Lower leg skin (tissue), 3 donors: ENCODE results near the gene ZBTB17.

Experiments used
- POLR2A ChIP-seq, 2 donors: fragments of 450-650 bp; IDR thresholded peaks; one replicate each; pipeline ENCODE4 v1.6.1; 2016 to 2017; ENCODE audit warnings: antibody characterized with exemption in 2 of 2, mild to moderate bottlenecking in 1 of 2, moderate library complexity in 1 of 2
- TF ChIP-seq, protein P1 (sequence below), 3 donors: fragments of 450-650 bp; IDR thresholded peaks; one replicate each; pipeline ENCODE4 v1.5.1; 2016; ENCODE audit warnings: antibody characterized with exemption in 3 of 3, mild to moderate bottlenecking in 3 of 3, moderate library complexity in 2 of 3

DNA sequence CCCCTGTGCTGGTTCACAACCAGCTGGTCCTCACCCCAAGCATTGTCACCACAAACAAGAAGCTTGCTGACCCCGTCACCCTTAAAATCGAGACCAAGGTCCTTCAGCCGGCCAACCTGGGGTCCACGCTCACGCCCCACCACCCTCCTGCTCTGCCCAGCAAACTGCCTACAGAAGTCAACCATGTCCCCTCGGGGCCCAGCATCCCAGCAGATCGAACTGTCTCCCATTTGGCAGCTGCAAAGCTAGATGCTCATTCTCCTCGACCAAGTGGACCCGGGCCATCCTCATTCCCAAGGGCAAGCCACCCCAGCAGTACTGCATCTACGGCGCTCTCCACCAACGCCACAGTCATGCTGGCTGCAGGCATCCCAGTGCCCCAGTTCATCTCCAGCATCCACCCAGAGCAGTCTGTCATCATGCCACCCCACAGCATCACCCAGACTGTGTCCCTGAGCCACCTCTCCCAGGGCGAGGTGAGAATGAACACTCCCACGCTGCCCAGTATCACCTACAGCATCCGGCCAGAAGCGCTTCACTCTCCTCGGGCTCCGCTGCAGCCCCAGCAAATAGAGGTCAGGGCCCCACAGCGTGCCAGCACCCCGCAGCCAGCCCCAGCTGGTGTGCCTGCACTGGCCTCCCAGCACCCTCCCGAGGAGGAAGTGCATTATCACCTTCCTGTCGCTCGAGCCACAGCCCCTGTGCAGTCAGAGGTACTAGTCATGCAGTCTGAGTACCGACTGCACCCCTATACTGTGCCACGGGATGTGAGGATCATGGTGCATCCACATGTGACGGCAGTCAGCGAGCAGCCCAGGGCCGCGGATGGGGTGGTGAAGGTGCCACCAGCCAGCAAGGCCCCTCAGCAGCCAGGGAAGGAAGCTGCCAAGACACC is 40.6 kb downstream of the ZBTB17 start:
- TF ChIP-seq POLR2A (IDR thresholded peaks at IDR 0.05) = no peak
- TF ChIP-seq, protein P1, sequence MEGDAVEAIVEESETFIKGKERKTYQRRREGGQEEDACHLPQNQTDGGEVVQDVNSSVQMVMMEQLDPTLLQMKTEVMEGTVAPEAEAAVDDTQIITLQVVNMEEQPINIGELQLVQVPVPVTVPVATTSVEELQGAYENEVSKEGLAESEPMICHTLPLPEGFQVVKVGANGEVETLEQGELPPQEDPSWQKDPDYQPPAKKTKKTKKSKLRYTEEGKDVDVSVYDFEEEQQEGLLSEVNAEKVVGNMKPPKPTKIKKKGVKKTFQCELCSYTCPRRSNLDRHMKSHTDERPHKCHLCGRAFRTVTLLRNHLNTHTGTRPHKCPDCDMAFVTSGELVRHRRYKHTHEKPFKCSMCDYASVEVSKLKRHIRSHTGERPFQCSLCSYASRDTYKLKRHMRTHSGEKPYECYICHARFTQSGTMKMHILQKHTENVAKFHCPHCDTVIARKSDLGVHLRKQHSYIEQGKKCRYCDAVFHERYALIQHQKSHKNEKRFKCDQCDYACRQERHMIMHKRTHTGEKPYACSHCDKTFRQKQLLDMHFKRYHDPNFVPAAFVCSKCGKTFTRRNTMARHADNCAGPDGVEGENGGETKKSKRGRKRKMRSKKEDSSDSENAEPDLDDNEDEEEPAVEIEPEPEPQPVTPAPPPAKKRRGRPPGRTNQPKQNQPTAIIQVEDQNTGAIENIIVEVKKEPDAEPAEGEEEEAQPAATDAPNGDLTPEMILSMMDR (IDR thresholded peaks at IDR 0.05) = no peak
